ENCODE results near the gene BOD1. TPM values are rescaled to one million over a fixed set of nuclear protein-coding genes. Genes with fewer than 3 reads are reported as not detected.
A peak's percentile ranks its signal among the peaks of the same experiment; 100 is the strongest.

The BOD1 gene
- total RNA-seq, 2 donors from 2014 or later, result 79.3 to 92.9 TPM

DNA sequence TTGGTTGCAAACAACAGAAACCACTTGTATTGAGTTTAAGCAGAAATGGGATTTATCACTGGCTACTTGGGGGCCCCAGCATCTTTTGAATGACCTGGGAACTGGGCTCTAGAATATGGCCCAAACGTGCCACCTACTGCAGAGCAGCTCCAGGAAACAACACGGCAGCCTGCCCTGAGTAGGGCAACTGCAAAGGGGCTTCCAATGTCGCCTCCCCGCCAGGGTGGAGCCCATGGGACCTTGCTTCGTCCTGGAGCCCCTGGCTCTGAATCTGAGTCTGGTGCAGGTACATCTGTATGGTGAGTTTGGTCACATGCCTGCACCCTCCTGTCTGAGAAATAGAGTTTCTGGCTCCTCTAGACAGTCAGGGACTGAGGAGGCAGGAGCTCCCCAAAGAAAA is 38.6 kb downstream of the BOD1 start:
- no peaks in the 10 kb centered on the region for H3K36me3 Mint-ChIP-seq (ENCODE audit: low read depth)

DNA sequence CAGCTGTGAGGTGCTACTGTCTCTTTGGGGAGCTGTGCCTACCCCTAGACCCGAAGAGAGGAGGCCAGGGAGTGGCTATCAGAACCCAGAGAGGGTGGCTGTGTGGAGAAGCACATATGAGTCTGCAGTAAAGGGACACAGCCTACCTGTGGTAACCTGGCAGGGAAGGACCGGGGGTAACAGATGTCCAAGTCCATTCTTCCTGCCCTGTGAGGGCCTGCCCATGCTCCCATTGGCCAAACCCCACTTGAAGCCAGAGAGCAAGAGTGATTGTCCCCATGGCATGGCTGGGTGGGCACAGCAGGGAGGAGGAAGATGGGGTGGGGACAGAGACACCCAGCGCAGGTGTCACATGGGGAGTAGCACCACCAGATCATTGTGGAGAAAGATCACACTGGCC is 39.3 kb downstream of the BOD1 start:
- H3K9me3 ChIP-seq (ENCODE audit: control insufficient read depth, low read length), result peaks cover 9% of the 10 kb centered on the region
- H3K4me1 ChIP-seq (ENCODE audit: control insufficient read depth, insufficient read depth, low read length), result no peaks in the 10 kb centered on the region
- no peak overlapping the region for H3K4me3 Mint-ChIP-seq
- TF ChIP-seq, protein P1, sequence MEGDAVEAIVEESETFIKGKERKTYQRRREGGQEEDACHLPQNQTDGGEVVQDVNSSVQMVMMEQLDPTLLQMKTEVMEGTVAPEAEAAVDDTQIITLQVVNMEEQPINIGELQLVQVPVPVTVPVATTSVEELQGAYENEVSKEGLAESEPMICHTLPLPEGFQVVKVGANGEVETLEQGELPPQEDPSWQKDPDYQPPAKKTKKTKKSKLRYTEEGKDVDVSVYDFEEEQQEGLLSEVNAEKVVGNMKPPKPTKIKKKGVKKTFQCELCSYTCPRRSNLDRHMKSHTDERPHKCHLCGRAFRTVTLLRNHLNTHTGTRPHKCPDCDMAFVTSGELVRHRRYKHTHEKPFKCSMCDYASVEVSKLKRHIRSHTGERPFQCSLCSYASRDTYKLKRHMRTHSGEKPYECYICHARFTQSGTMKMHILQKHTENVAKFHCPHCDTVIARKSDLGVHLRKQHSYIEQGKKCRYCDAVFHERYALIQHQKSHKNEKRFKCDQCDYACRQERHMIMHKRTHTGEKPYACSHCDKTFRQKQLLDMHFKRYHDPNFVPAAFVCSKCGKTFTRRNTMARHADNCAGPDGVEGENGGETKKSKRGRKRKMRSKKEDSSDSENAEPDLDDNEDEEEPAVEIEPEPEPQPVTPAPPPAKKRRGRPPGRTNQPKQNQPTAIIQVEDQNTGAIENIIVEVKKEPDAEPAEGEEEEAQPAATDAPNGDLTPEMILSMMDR (conservative IDR thresholded peaks at IDR 0.05), result no peak
- H3K9ac ChIP-seq (ENCODE audit: extremely low read depth, low read length, poor library complexity, severe bottlenecking), result no peak overlapping the region
- H3K4me1 Mint-ChIP-seq, result no peaks in the 10 kb centered on the region
- no peaks in the 10 kb centered on the region for H3K36me3 ChIP-seq (ENCODE audit: control insufficient read depth, insufficient read depth, low read length)
- no peaks in the 10 kb centered on the region for H3K36me3 Mint-ChIP-seq (ENCODE audit: low read depth)
- WGBS, 2 experiments (ENCODE audit: insufficient coverage in 1 of 2, insufficient read length in 1 of 2), result 83 to 90% methylated on average over 3 of the region's 3 CpGs
- no peak overlapping the region for H3K4me3 ChIP-seq (ENCODE audit: low read length)
- peaks cover 16% of the 10 kb centered on the region for H3K9me3 Mint-ChIP-seq
- H3K27me3 ChIP-seq (ENCODE audit: control insufficient read depth, insufficient read depth, low read length, poor library complexity, severe bottlenecking), result peaks cover 4% of the 10 kb centered on the region
- no peak overlapping the region for H3K27ac ChIP-seq (ENCODE audit: low read depth, low read length)
- DNase-seq, result no peak
- H3K27ac Mint-ChIP-seq, result no peak overlapping the region
- peaks cover 7% of the 10 kb centered on the region for H3K27me3 Mint-ChIP-seq (ENCODE audit: insufficient read depth)

More for the DNA sequence above, 38.6 kb downstream of the BOD1 start:
- peaks cover 4% of the 10 kb centered on the region for H3K27me3 Mint-ChIP-seq (ENCODE audit: insufficient read depth)
- no peaks in the 10 kb centered on the region for H3K4me1 Mint-ChIP-seq
- TF ChIP-seq, protein P1 (conservative IDR thresholded peaks at IDR 0.05), result no peak
- Histone ChIP-seq H3K9ac (ENCODE audit: extremely low read depth, low read length, poor library complexity, severe bottlenecking) (no peak overlapping the region), H3K4me1 (ENCODE audit: control insufficient read depth, insufficient read depth, low read length) (no peaks in the 10 kb centered on the region), H3K27ac (ENCODE audit: low read depth, low read length) (no peak overlapping the region), H3K27me3 (ENCODE audit: control insufficient read depth, insufficient read depth, low read length, poor library complexity, severe bottlenecking) (peaks cover 2% of the 10 kb centered on the region), H3K36me3 (ENCODE audit: control insufficient read depth, insufficient read depth, low read length) (no peaks in the 10 kb centered on the region), H3K4me3 (ENCODE audit: low read length) (no peak overlapping the region), H3K9me3 (ENCODE audit: control insufficient read depth, low read length) (peaks cover 9% of the 10 kb centered on the region)
- H3K4me3 Mint-ChIP-seq, result no peak overlapping the region
- 87 to 92% methylated on average over 5 of the region's 5 CpGs for WGBS, 2 experiments (ENCODE audit: insufficient coverage in 1 of 2, insufficient read length in 1 of 2)
- peaks cover 16% of the 10 kb centered on the region for H3K9me3 Mint-ChIP-seq
- no peak overlapping the region for H3K27ac Mint-ChIP-seq
- DNase-seq, result no peak

DNA sequence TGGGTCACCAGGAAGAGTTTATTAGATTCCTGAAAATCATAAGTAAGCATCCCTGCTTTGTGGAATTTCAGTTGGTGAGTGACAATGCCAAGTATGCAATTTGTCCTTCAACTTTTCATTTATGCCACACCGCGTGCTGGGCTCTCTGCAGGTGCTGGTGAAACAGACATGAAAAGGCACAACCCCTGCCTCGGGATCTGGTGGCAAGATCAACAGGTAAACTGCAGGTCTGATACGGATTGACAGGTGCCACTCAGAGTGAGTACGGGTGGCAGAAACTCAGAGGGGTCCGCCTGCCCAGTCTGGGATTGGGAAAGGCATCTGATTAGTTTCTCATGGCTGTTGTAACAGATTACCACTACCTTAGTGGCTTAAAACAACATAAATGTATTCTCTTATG is 40.5 kb downstream of the BOD1 start:
- 85 to 88% methylated on average over 5 to 6 of the region's 6 CpGs for WGBS, 2 experiments (ENCODE audit: insufficient coverage in 1 of 2, insufficient read length in 1 of 2)

More for the DNA sequence above, 40.5 kb downstream of the BOD1 start:
- Mint-ChIP-seq H3K36me3 (ENCODE audit: low read depth) (no peaks in the 10 kb centered on the region), H3K4me1 (peaks cover 2% of the 10 kb centered on the region), H3K4me3 (no peak overlapping the region), H3K27ac (no peak overlapping the region), H3K9me3 (peaks cover 16% of the 10 kb centered on the region), H3K27me3 (ENCODE audit: insufficient read depth) (peaks cover 4% of the 10 kb centered on the region)
- Histone ChIP-seq H3K4me1 (ENCODE audit: control insufficient read depth, insufficient read depth, low read length) (no peaks in the 10 kb centered on the region), H3K27me3 (ENCODE audit: control insufficient read depth, insufficient read depth, low read length, poor library complexity, severe bottlenecking) (peaks cover 4% of the 10 kb centered on the region), H3K9me3 (ENCODE audit: control insufficient read depth, low read length) (peaks cover 9% of the 10 kb centered on the region), H3K4me3 (ENCODE audit: low read length) (no peak overlapping the region), H3K9ac (ENCODE audit: extremely low read depth, low read length, poor library complexity, severe bottlenecking) (no peak overlapping the region), H3K36me3 (ENCODE audit: control insufficient read depth, insufficient read depth, low read length) (no peaks in the 10 kb centered on the region), H3K27ac (ENCODE audit: low read depth, low read length) (no peak overlapping the region)
- TF ChIP-seq, protein P1 (conservative IDR thresholded peaks at IDR 0.05), result no peak
- DNase-seq, result peak; percentile 30

Data from endodermal cell (in vitro differentiated cells).